HepG2 (cell line): Measurements from ENCODE around the gene SLC16A3. TPM values are rescaled to one million over a fixed set of nuclear protein-coding genes. Genes with fewer than 3 reads are reported as not detected.

ENCODE experiments used
- E2F2 ChIP-seq: sonication (generic); formaldehyde crosslinking; IDR thresholded peaks from 2 replicates; pipeline ENCODE4 v1.4.0; 2020; ENCODE audit warnings: missing genetic modification reagents, borderline replicate concordance
- ETS1 ChIP-seq: sonication (generic); formaldehyde crosslinking; IDR thresholded peaks from 2 replicates; pipeline ENCODE4 v1.4.0; 2020; ENCODE audit warnings: missing genetic modification reagents
- HIC2 ChIP-seq: sonication (generic); formaldehyde crosslinking; IDR thresholded peaks from 2 replicates; pipeline ENCODE4 v1.9.0; 2022; ENCODE audit warnings: low read depth, missing genetic modification reagents
- MAZ ChIP-seq, 2 experiments: sonication (generic) in 1 of 2; formaldehyde crosslinking in 1 of 2; IDR thresholded peaks; 2 replicates each; pipeline versions ENCODE4 v1.5.0 to v1.6.1; 2012 to 2020; ENCODE audit warnings: low read depth in 2 of 2, mild to moderate bottlenecking in 2 of 2, borderline replicate concordance in 1 of 2, improper control_type of control experiment in 1 of 2, low read length in 1 of 2, missing genetic modification reagents in 1 of 2, moderate library complexity in 1 of 2
- MED13 ChIP-seq: sonication (generic); formaldehyde crosslinking; IDR thresholded peaks from 2 replicates; pipeline ENCODE4 v1.5.0; 2020; ENCODE audit warnings: missing genetic modification reagents
- NR1H2 ChIP-seq: sonication (generic); formaldehyde crosslinking; IDR thresholded peaks from 2 replicates; pipeline ENCODE4 v1.8.1; 2022; ENCODE audit warnings: low read depth, missing genetic modification reagents, borderline replicate concordance
- RBFOX2 ChIP-seq: fragments of 200-400 bp; formaldehyde crosslinking; IDR thresholded peaks from 2 replicates; pipeline ENCODE4 v1.6.1; 2017; ENCODE audit warnings: low read depth, mild to moderate bottlenecking, low read length
- REST ChIP-seq, 2 experiments: IDR thresholded peaks; 2 replicates each; pipeline ENCODE4 v1.6.1; 2011 to 2012; ENCODE audit warnings: low read length in 2 of 2, borderline replicate concordance in 1 of 2, low read depth in 1 of 2, mild to moderate bottlenecking in 1 of 2, moderate library complexity in 1 of 2
- SAP130 ChIP-seq: IDR thresholded peaks from 2 replicates; pipeline ENCODE4 v1.6.1; 2016; ENCODE audit warnings: low read depth
- SRSF1 ChIP-seq: fragments of 200-400 bp; formaldehyde crosslinking; optimal IDR thresholded peaks from 2 replicates; pipeline ENCODE3; 2017; ENCODE audit warnings: mild to moderate bottlenecking, low read depth, low read length, moderate library complexity
- TBL1XR1 ChIP-seq: fragments of 150-350 bp; IDR thresholded peaks from 2 replicates; pipeline ENCODE4 v1.6.1; 2014; ENCODE audit warnings: borderline replicate concordance, low read length; ENCODE audit not compliant: partially characterized antibody
- ZBTB38 ChIP-seq: sonication (generic); formaldehyde crosslinking; IDR thresholded peaks from 2 replicates; pipeline ENCODE4 v1.5.1; 2020; ENCODE audit warnings: mild to moderate bottlenecking, missing genetic modification reagents
- ZGPAT ChIP-seq: IDR thresholded peaks from 2 replicates; pipeline ENCODE4 v1.6.1; 2016; ENCODE audit warnings: mild to moderate bottlenecking
- ZNF331 ChIP-seq: sonication (generic); formaldehyde crosslinking; IDR thresholded peaks from 2 replicates; pipeline ENCODE4 v1.4.0; 2020; ENCODE audit warnings: missing genetic modification reagents
- ZNF512 ChIP-seq: sonication (generic); formaldehyde crosslinking; IDR thresholded peaks from 2 replicates; pipeline ENCODE4 v1.4.0; 2020; ENCODE audit warnings: mild to moderate bottlenecking, missing genetic modification reagents
- ZNF768 ChIP-seq: sonication (generic); formaldehyde crosslinking; IDR thresholded peaks from 2 replicates; pipeline ENCODE4 v1.4.0; 2020; ENCODE audit warnings: missing genetic modification reagents
- polyA plus RNA-seq, 8 experiments: library from polyadenylated mRNA; depleted of rRNA in 3 of 8; stranded (reverse) in 7 of 8; unstranded in 1 of 8; fragments of >200 nt; fragmentation: Illumina TruSeq in 4 of 8; extraction: Trizol in 4 of 8; gene quantifications; 2 replicates each; pipeline versions ENCODE4 v1.2.1 to v1.2.3, GENCODE V29; 2011 to 2016; ENCODE audit warnings: low read depth in 4 of 8, missing spikeins in 1 of 8, mixed read lengths in 1 of 8; ENCODE audit not compliant: insufficient read depth in 1 of 8
- total RNA-seq, 5 experiments: library from RNA; depleted of rRNA; stranded (reverse); fragments of >200 nt; fragmentation: Illumina TruSeq; extraction: Trizol; gene quantifications; 2 replicates each; pipeline ENCODE4 v1.2.3, GENCODE V29; 2016; ENCODE audit warnings: low read depth in 1 of 5

SLC16A3 gene
- total and polyA plus RNA-seq, 2 of the 13 experiments (the other 11 are each of a cell fraction or from before 2014, with no cell fraction given): 242 to 349 TPM

- TF ChIP-seq ZNF512 (no peak), MED13 (CRISPR knock-in tag) (no peak), SRSF1 (peak; percentile 92), HIC2 (peak; percentile 40), ZGPAT (CRISPR knock-in tag) (no peak), E2F2 (no peak), NR1H2 (CRISPR knock-in tag) (no peak), RBFOX2 (no peak), ZNF768 (CRISPR knock-in tag) (no peak), MAZ (IDR thresholded peaks at IDR 0.05; ENCODE audit: borderline replicate concordance, low read depth, low read length) (no peak), MAZ (CRISPR knock-in tag; IDR thresholded peaks at IDR 0.05; ENCODE audit: low read depth) (peak; percentile 36; the same call in 1 of the 2 replicates), ETS1 (CRISPR knock-in tag) (no peak), SAP130 (peak; percentile 74), ZNF331 (peak; percentile 29; the same call in 1 of the 2 replicates), REST (IDR thresholded peaks at IDR 0.05; ENCODE audit: borderline replicate concordance in 1 of 2, low read depth in 1 of 2, low read length in 2 of 2) (no peak), TBL1XR1 (no peak), ZBTB38 (no peak)
Measured at GRCh38 chr17:82226809-82227628, 1.8 kb upstream of the SLC16A3 start (continued).
